GM19452 (cell line): ENCODE results near the gene OR6N2.

Experiments
- ATAC-seq: cut with Tn5 transposase; IDR thresholded peaks from one replicate; pipeline ENCODE4 v1.9.1; 2021; ENCODE audit not compliant: unreplicated experiment

Gene OR6N2

GRCh38 chr1:158771950-158772866, 8.8 kb downstream of the OR6N2 start, which contains the start of gene OR6N1:
Gene OR6N1 (minus strand): TSS chr1:158772195. CDS start chr1:158766682, 5,513 bp downstream.
- ATAC-seq: no peak

GRCh38 chr1:158754420-158754819, 26.6 kb downstream of the OR6N2 start, which contains the start of gene OR6K6:
Gene OR6K6 (plus strand): TSS chr1:158754720. CDS start chr1:158754888, 168 bp downstream.
- no peak for ATAC-seq

GRCh38 chr1:158752155-158752712, 28.8 kb downstream of the OR6N2 start:
- no peak for ATAC-seq

GRCh38 chr1:158735848-158736247, 45.2 kb downstream of the OR6N2 start:
- no peak for ATAC-seq

GRCh38 chr1:158732524-158732923, 48.5 kb downstream of the OR6N2 start:
- no peak for ATAC-seq

GRCh38 chr1:158731707-158732106, 49.3 kb downstream of the OR6N2 start:
- ATAC-seq: no peak

- ATAC-seq: no peak
These were observed 50.6 kb downstream of the OR6N2 start for GRCh38 chr1:158730453-158730852.

- ATAC-seq: no peak
These were observed 52.3 kb downstream of the OR6N2 start for GRCh38 chr1:158728510-158729225.

- no peak for ATAC-seq
These were observed 56.6 kb downstream of the OR6N2 start for GRCh38 chr1:158724442-158724841.
